ENCODE measurements around the gene RHBDD1. TPM values are rescaled to one million over a fixed set of nuclear protein-coding genes. Genes with fewer than 3 reads are reported as not detected.

RHBDD1 gene
- polyA plus RNA-seq, 1 donor, result 23.3 TPM

- H3K9me3 ChIP-seq (ENCODE audit: control insufficient read depth, low read depth, low read length), result no peaks in the 10 kb centered on the region
- WGBS (ENCODE audit: insufficient coverage, low lambda C conversion rate), result 82% methylated on average over 1 of the region's 2 CpGs
- H3K4me1 ChIP-seq (ENCODE audit: control insufficient read depth, insufficient read depth, low read length), result no peaks in the 10 kb centered on the region
- no peak overlapping the region for H3K27ac ChIP-seq (ENCODE audit: low read length)
- H3K36me3 ChIP-seq (ENCODE audit: control insufficient read depth, insufficient read depth, low read length), result peaks cover 15% of the 10 kb centered on the region
- no peak overlapping the region for H3K4me3 ChIP-seq (ENCODE audit: low read length)
- DNase-seq, result no peak
- H3K27me3 ChIP-seq (ENCODE audit: control insufficient read depth, insufficient read depth, low read length), result no peaks in the 10 kb centered on the region
Observed at GRCh38 chr2:226999661-227000060, 163.8 kb downstream of the RHBDD1 start.

- H3K4me1 ChIP-seq (ENCODE audit: control insufficient read depth, insufficient read depth, low read length), result no peaks in the 10 kb centered on the region
Observed at GRCh38 chr2:227000123-227000522, 164.3 kb downstream of the RHBDD1 start.

GRCh38 chr2:227004482-227004881 lies 168.6 kb downstream of the RHBDD1 start:
- no peak overlapping the region for H3K4me3 ChIP-seq (ENCODE audit: low read length)
- H3K27ac ChIP-seq (ENCODE audit: low read length), result no peak overlapping the region
- no peaks in the 10 kb centered on the region for H3K36me3 ChIP-seq (ENCODE audit: control insufficient read depth, insufficient read depth, low read length)
- H3K9me3 ChIP-seq (ENCODE audit: control insufficient read depth, low read depth, low read length), result no peaks in the 10 kb centered on the region
- H3K4me1 ChIP-seq (ENCODE audit: control insufficient read depth, insufficient read depth, low read length), result no peaks in the 10 kb centered on the region
- DNase-seq, result no peak
- no peaks in the 10 kb centered on the region for H3K27me3 ChIP-seq (ENCODE audit: control insufficient read depth, insufficient read depth, low read length)
- WGBS (ENCODE audit: insufficient coverage, low lambda C conversion rate), result no CpG with 5 or more reads among the region's 6 CpGs

More at GRCh38 chr2:227000123-227000522, 164.3 kb downstream of the RHBDD1 start:
- Histone ChIP-seq H3K27me3 (ENCODE audit: control insufficient read depth, insufficient read depth, low read length) (no peaks in the 10 kb centered on the region), H3K27ac (ENCODE audit: low read length) (no peak overlapping the region), H3K9me3 (ENCODE audit: control insufficient read depth, low read depth, low read length) (no peaks in the 10 kb centered on the region), H3K36me3 (ENCODE audit: control insufficient read depth, insufficient read depth, low read length) (peaks cover 15% of the 10 kb centered on the region), H3K4me3 (ENCODE audit: low read length) (no peak overlapping the region)
- DNase-seq, result no peak
- WGBS (ENCODE audit: insufficient coverage, low lambda C conversion rate), result no CpG with 5 or more reads among the region's 2 CpGs

GRCh38 chr2:227006189-227006897 lies 170.5 kb downstream of the RHBDD1 start:
- no peaks in the 10 kb centered on the region for H3K9me3 ChIP-seq (ENCODE audit: control insufficient read depth, low read depth, low read length)
- no peaks in the 10 kb centered on the region for H3K4me1 ChIP-seq (ENCODE audit: control insufficient read depth, insufficient read depth, low read length)
- 86% methylated on average over 3 of the region's 16 CpGs for WGBS (ENCODE audit: insufficient coverage, low lambda C conversion rate)
- no peak for DNase-seq
- no peaks in the 10 kb centered on the region for H3K27me3 ChIP-seq (ENCODE audit: control insufficient read depth, insufficient read depth, low read length)
- H3K36me3 ChIP-seq (ENCODE audit: control insufficient read depth, insufficient read depth, low read length), result no peaks in the 10 kb centered on the region
- H3K27ac ChIP-seq (ENCODE audit: low read length), result no peak overlapping the region
- H3K4me3 ChIP-seq (ENCODE audit: low read length), result no peak overlapping the region

- 100% methylated on average over 1 of the region's 9 CpGs for WGBS (ENCODE audit: insufficient coverage, low lambda C conversion rate)
Observed at GRCh38 chr2:227007148-227007547, 171.3 kb downstream of the RHBDD1 start.

GRCh38 chr2:227007940-227008339 lies 172.1 kb downstream of the RHBDD1 start:
- WGBS (ENCODE audit: insufficient coverage, low lambda C conversion rate), result no CpG with 5 or more reads among the region's 17 CpGs

More at GRCh38 chr2:227007148-227007547, 171.3 kb downstream of the RHBDD1 start:
- Histone ChIP-seq H3K4me3 (ENCODE audit: low read length) (no peak overlapping the region), H3K27ac (ENCODE audit: low read length) (no peak overlapping the region), H3K9me3 (ENCODE audit: control insufficient read depth, low read depth, low read length) (no peaks in the 10 kb centered on the region), H3K36me3 (ENCODE audit: control insufficient read depth, insufficient read depth, low read length) (no peaks in the 10 kb centered on the region), H3K27me3 (ENCODE audit: control insufficient read depth, insufficient read depth, low read length) (no peaks in the 10 kb centered on the region), H3K4me1 (ENCODE audit: control insufficient read depth, insufficient read depth, low read length) (no peaks in the 10 kb centered on the region)
- DNase-seq, result no peak

GRCh38 chr2:227010433-227010832 lies 174.6 kb downstream of the RHBDD1 start:
- Histone ChIP-seq H3K9me3 (ENCODE audit: control insufficient read depth, low read depth, low read length) (no peaks in the 10 kb centered on the region), H3K4me3 (ENCODE audit: low read length) (no peak overlapping the region), H3K27me3 (ENCODE audit: control insufficient read depth, insufficient read depth, low read length) (no peaks in the 10 kb centered on the region), H3K4me1 (ENCODE audit: control insufficient read depth, insufficient read depth, low read length) (no peaks in the 10 kb centered on the region), H3K36me3 (ENCODE audit: control insufficient read depth, insufficient read depth, low read length) (no peaks in the 10 kb centered on the region), H3K27ac (ENCODE audit: low read length) (no peak overlapping the region)
- no peak for DNase-seq
- WGBS (ENCODE audit: insufficient coverage, low lambda C conversion rate), result no CpG with 5 or more reads among the region's 3 CpGs

More at GRCh38 chr2:227007940-227008339, 172.1 kb downstream of the RHBDD1 start:
- Histone ChIP-seq H3K4me3 (ENCODE audit: low read length) (no peak overlapping the region), H3K9me3 (ENCODE audit: control insufficient read depth, low read depth, low read length) (no peaks in the 10 kb centered on the region), H3K27ac (ENCODE audit: low read length) (no peak overlapping the region), H3K4me1 (ENCODE audit: control insufficient read depth, insufficient read depth, low read length) (no peaks in the 10 kb centered on the region), H3K27me3 (ENCODE audit: control insufficient read depth, insufficient read depth, low read length) (no peaks in the 10 kb centered on the region), H3K36me3 (ENCODE audit: control insufficient read depth, insufficient read depth, low read length) (no peaks in the 10 kb centered on the region)
- DNase-seq, result no peak

GRCh38 chr2:227013330-227013729 lies 177.5 kb downstream of the RHBDD1 start:
- no peak overlapping the region for H3K27ac ChIP-seq (ENCODE audit: low read length)
- H3K27me3 ChIP-seq (ENCODE audit: control insufficient read depth, insufficient read depth, low read length), result no peaks in the 10 kb centered on the region
- no peak overlapping the region for H3K4me3 ChIP-seq (ENCODE audit: low read length)
- WGBS (ENCODE audit: insufficient coverage, low lambda C conversion rate), result no CpG with 5 or more reads among the region's 9 CpGs
- no peaks in the 10 kb centered on the region for H3K4me1 ChIP-seq (ENCODE audit: control insufficient read depth, insufficient read depth, low read length)
- H3K9me3 ChIP-seq (ENCODE audit: control insufficient read depth, low read depth, low read length), result no peaks in the 10 kb centered on the region
- no peaks in the 10 kb centered on the region for H3K36me3 ChIP-seq (ENCODE audit: control insufficient read depth, insufficient read depth, low read length)
- no peak for DNase-seq

GRCh38 chr2:227013881-227014280 lies 178.0 kb downstream of the RHBDD1 start:
- no peaks in the 10 kb centered on the region for H3K9me3 ChIP-seq (ENCODE audit: control insufficient read depth, low read depth, low read length)
- H3K27me3 ChIP-seq (ENCODE audit: control insufficient read depth, insufficient read depth, low read length), result no peaks in the 10 kb centered on the region
- no peaks in the 10 kb centered on the region for H3K4me1 ChIP-seq (ENCODE audit: control insufficient read depth, insufficient read depth, low read length)
- no peak overlapping the region for H3K4me3 ChIP-seq (ENCODE audit: low read length)
- WGBS (ENCODE audit: insufficient coverage, low lambda C conversion rate), result no CpG with 5 or more reads among the region's 8 CpGs
- no peaks in the 10 kb centered on the region for H3K36me3 ChIP-seq (ENCODE audit: control insufficient read depth, insufficient read depth, low read length)
- no peak for DNase-seq
- H3K27ac ChIP-seq (ENCODE audit: low read length), result no peak overlapping the region

- no peak overlapping the region for H3K4me3 ChIP-seq (ENCODE audit: low read length)
- no peaks in the 10 kb centered on the region for H3K36me3 ChIP-seq (ENCODE audit: control insufficient read depth, insufficient read depth, low read length)
- no peaks in the 10 kb centered on the region for H3K27me3 ChIP-seq (ENCODE audit: control insufficient read depth, insufficient read depth, low read length)
- DNase-seq, result no peak
- no peaks in the 10 kb centered on the region for H3K9me3 ChIP-seq (ENCODE audit: control insufficient read depth, low read depth, low read length)
- WGBS (ENCODE audit: insufficient coverage, low lambda C conversion rate), result no CpG with 5 or more reads among the region's 4 CpGs
- H3K27ac ChIP-seq (ENCODE audit: low read length), result no peak overlapping the region
- H3K4me1 ChIP-seq (ENCODE audit: control insufficient read depth, insufficient read depth, low read length), result no peaks in the 10 kb centered on the region
Observed at GRCh38 chr2:227016894-227017293, 181.0 kb downstream of the RHBDD1 start.

GRCh38 chr2:227020416-227020815 lies 184.6 kb downstream of the RHBDD1 start:
- Histone ChIP-seq H3K4me3 (ENCODE audit: low read length) (no peak overlapping the region), H3K36me3 (ENCODE audit: control insufficient read depth, insufficient read depth, low read length) (no peaks in the 10 kb centered on the region), H3K27ac (ENCODE audit: low read length) (no peak overlapping the region), H3K4me1 (ENCODE audit: control insufficient read depth, insufficient read depth, low read length) (no peaks in the 10 kb centered on the region), H3K9me3 (ENCODE audit: control insufficient read depth, low read depth, low read length) (no peaks in the 10 kb centered on the region), H3K27me3 (ENCODE audit: control insufficient read depth, insufficient read depth, low read length) (no peaks in the 10 kb centered on the region)
- WGBS (ENCODE audit: insufficient coverage, low lambda C conversion rate), result no CpG with 5 or more reads among the region's 2 CpGs
- DNase-seq, result no peak
